PFSK-1 (cell line): ENCODE measurements around the gene PELO.

Experiments used
- FOXP2 ChIP-seq: optimal IDR thresholded peaks from 2 replicates; pipeline ENCODE3; 2011; ENCODE audit warnings: borderline replicate concordance, control low read depth, inconsistent platforms; ENCODE audit not compliant: insufficient read depth; ENCODE audit errors: extremely low read length, extremely low read depth
- POLR2AphosphoS5 ChIP-seq: IDR thresholded peaks from 2 replicates; pipeline ENCODE4 v1.6.1; 2012; ENCODE audit warnings: low read depth, mild to moderate bottlenecking, control low read depth, low read length, moderate library complexity
- REST ChIP-seq, 2 experiments: IDR thresholded peaks; 2 replicates each; pipeline versions ENCODE4 v1.6.1 to v1.8.0; 2011 to 2012; ENCODE audit warnings: low read depth in 2 of 2, low read length in 2 of 2, control low read depth in 1 of 2, inconsistent platforms in 1 of 2, mild to moderate bottlenecking in 1 of 2, moderate library complexity in 1 of 2; ENCODE audit not compliant: insufficient read depth in 1 of 2
- SIN3A ChIP-seq: IDR thresholded peaks from 2 replicates; pipeline ENCODE4 v1.6.1; 2012; ENCODE audit warnings: mild to moderate bottlenecking, low read length, moderate library complexity, borderline replicate concordance; ENCODE audit not compliant: insufficient read depth
- TAF1 ChIP-seq: IDR thresholded peaks from 2 replicates; pipeline ENCODE4 v1.6.1; 2012; ENCODE audit warnings: low read length, control low read depth, borderline replicate concordance; ENCODE audit not compliant: insufficient read depth

- no peak for TF ChIP-seq TAF1
- TF ChIP-seq POLR2AphosphoS5: no peak
- TF ChIP-seq SIN3A: no peak
- no peak for TF ChIP-seq REST (IDR thresholded peaks at IDR 0.05; ENCODE audit: insufficient read depth in 1 of 2, low read depth in 2 of 2, low read length in 2 of 2)
- no peak for TF ChIP-seq FOXP2
Measured at GRCh38 chr5:52740007-52740406, 47.7 kb upstream of the PELO start.
